Lower leg skin (tissue), 4 donors: ENCODE measurements around the gene GATAD2B. TPM values are rescaled to one million over a fixed set of nuclear protein-coding genes. Genes with fewer than 3 reads are reported as not detected.
A peak's percentile ranks its signal among the peaks of the same experiment; 100 is the strongest.

ENCODE experiments used
- DNase-seq, 2 donors: peaks; one replicate each; pipeline ENCODE4 v3.0.0-alpha.2; 2019; ENCODE audit warnings: low spot score in 2 of 2
- H3K4me3 ChIP-seq: fragments of 200-600 bp; sonication (generic); 2 replicates; pipeline ENCODE4 v1.5.1; 2017; ENCODE audit warnings: mild to moderate bottlenecking, low read depth; ENCODE audit not compliant: poor library complexity, severe bottlenecking
- CTCF ChIP-seq, 3 donors: fragments of 450-650 bp; IDR thresholded peaks; one replicate each; pipeline ENCODE4 v1.5.1; 2016; ENCODE audit warnings: antibody characterized with exemption in 3 of 3, mild to moderate bottlenecking in 3 of 3, moderate library complexity in 2 of 3
- POLR2A ChIP-seq, 2 donors: fragments of 450-650 bp; IDR thresholded peaks; one replicate each; pipeline ENCODE4 v1.6.1; 2016 to 2017; ENCODE audit warnings: antibody characterized with exemption in 2 of 2, mild to moderate bottlenecking in 1 of 2, moderate library complexity in 1 of 2
- WGBS, 2 donors: methylation state at CpG; one replicate each; pipeline ENCODE4 v1.1.5; 2018; 5-methylcytosine and 5-hydroxymethylcytosine counted together
- intact Hi-C: fragments of 100-400 bp; cut with DNase I; formaldehyde crosslinking; loops from one replicate; pipeline ENCODE4 v1.15.0; 2023; ENCODE audit warnings: low total_unique reads
- total RNA-seq, 4 donors: library from RNA; depleted of rRNA; stranded (reverse); fragments of >200 nt; gene quantifications; one replicate each; pipeline ENCODE4 v1.1.0, GENCODE V29; 2016

Gene GATAD2B
- total RNA-seq: 10 to 100 TPM; 24.1 to 49.3 (median 29.3) TPM

- TF ChIP-seq POLR2A (IDR thresholded peaks at IDR 0.05) (no peak), CTCF (IDR thresholded peaks at IDR 0.05) (no peak)
- peak; percentile 99 to 100 for DNase-seq
- intact Hi-C loops: no loop called here
Observed at GRCh38 chr1:153922972-153923925, at the start of gene GATAD2B. Gene GATAD2B, minus strand, starts transcription at chr1:153922972. Its CDS starts 94,625 bp downstream, at chr1:153828347.

GRCh38 chr1:153970346-153970745, 47.6 kb upstream of the GATAD2B start:
- WGBS, 2 donors: 82 to 89% methylated on average over 2 of the region's 2 CpGs
- TF ChIP-seq POLR2A (IDR thresholded peaks at IDR 0.05) (no peak), CTCF (IDR thresholded peaks at IDR 0.05) (no peak)
- intact Hi-C loops: no loop called here
- DNase-seq: no peak
- no peak overlapping the region for H3K4me3 ChIP-seq

More at GRCh38 chr1:153922972-153923925, at the start of gene GATAD2B:
- 0 to 1% methylated on average over 53 of the region's 53 CpGs for WGBS, 2 donors
- peak within 1 kb of the TSS; percentile 94 for H3K4me3 ChIP-seq

GRCh38 chr1:153968972-153969371, 46.2 kb upstream of the GATAD2B start:
- no peak overlapping the region for H3K4me3 ChIP-seq
- WGBS, 2 donors: 88 to 96% methylated on average over 2 of the region's 2 CpGs
- intact Hi-C loops: no loop called here
- DNase-seq: no peak
- TF ChIP-seq CTCF (IDR thresholded peaks at IDR 0.05) (no peak), POLR2A (IDR thresholded peaks at IDR 0.05) (no peak)

- intact Hi-C loops: no loop called here
- no peak for TF ChIP-seq POLR2A (IDR thresholded peaks at IDR 0.05)
- WGBS, 2 donors: 4 to 12% methylated on average over 13 of the region's 13 CpGs
- H3K4me3 ChIP-seq: peak overlapping the region; percentile 28
- peak in 1 of 2 donors; percentile 82 for DNase-seq
Observed at GRCh38 chr1:153968408-153968807, 45.6 kb upstream of the GATAD2B start.

GRCh38 chr1:153968000-153968363, 45.2 kb upstream of the GATAD2B start:
- WGBS, 2 donors: 0 to 1% methylated on average over 8 of the region's 8 CpGs
- TF ChIP-seq POLR2A (IDR thresholded peaks at IDR 0.05): no peak
- no peak for TF ChIP-seq CTCF (IDR thresholded peaks at IDR 0.05)
- intact Hi-C loops: no loop called here
- no peak for DNase-seq
- peak overlapping the region; percentile 28 for H3K4me3 ChIP-seq

- peak; percentile 94 to 98 for DNase-seq
- TF ChIP-seq POLR2A (IDR thresholded peaks at IDR 0.05): no peak
- no peak for TF ChIP-seq CTCF (IDR thresholded peaks at IDR 0.05)
- H3K4me3 ChIP-seq: peak within 1 kb of the TSS; percentile 45
- 0% methylated on average over 56 to 59 of the region's 60 CpGs for WGBS, 2 donors
- intact Hi-C loops: no loop called here
Observed at GRCh38 chr1:153967107-153967999, 44.6 kb upstream of the GATAD2B start, which contains the start of gene CREB3L4. Gene CREB3L4, plus strand, starts transcription at chr1:153967902. Its CDS starts 624 bp downstream, at chr1:153968526.
